Neural cell (in vitro differentiated cells): ENCODE data around the gene IFIT2.

Experiments used
- SMC3 ChIP-seq: fragments of 450-650 bp; conservative IDR thresholded peaks from 2 replicates; pipeline ENCODE4 v1.6.1; 2014; ENCODE audit warnings: antibody characterized with exemption, mild to moderate bottlenecking, moderate library complexity; ENCODE audit not compliant: poor library complexity
- TF ChIP-seq, protein P1 (sequence below): fragments of 450-650 bp; IDR thresholded peaks from 2 replicates; pipeline ENCODE4 v1.5.1; 2014; ENCODE audit warnings: antibody characterized with exemption, mild to moderate bottlenecking, moderate library complexity; ENCODE audit not compliant: poor library complexity, severe bottlenecking

DNA sequence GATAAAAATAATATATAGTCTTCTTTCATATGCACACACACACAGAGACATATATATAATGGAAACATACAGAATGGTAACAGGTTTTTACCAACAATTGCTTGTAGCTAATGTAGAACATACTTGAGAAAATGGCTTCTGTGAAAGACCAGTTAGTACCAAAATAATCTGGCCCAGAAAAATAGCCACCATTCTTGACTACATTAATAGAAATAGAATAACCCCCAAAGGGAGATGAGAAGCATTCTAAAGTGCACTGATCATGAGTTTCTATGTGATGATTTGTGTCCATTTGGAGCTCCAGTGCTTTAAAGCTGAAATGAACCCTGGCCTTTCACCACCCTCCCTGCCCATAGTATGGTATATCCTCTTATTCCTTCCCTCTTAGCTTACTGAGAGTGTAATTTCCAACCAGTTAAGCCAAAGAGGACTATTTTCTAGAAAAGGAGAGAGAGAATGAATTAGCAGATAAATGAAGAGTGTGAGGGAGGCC lies 22.9 kb upstream of the IFIT2 start:
- TF ChIP-seq, protein P1, sequence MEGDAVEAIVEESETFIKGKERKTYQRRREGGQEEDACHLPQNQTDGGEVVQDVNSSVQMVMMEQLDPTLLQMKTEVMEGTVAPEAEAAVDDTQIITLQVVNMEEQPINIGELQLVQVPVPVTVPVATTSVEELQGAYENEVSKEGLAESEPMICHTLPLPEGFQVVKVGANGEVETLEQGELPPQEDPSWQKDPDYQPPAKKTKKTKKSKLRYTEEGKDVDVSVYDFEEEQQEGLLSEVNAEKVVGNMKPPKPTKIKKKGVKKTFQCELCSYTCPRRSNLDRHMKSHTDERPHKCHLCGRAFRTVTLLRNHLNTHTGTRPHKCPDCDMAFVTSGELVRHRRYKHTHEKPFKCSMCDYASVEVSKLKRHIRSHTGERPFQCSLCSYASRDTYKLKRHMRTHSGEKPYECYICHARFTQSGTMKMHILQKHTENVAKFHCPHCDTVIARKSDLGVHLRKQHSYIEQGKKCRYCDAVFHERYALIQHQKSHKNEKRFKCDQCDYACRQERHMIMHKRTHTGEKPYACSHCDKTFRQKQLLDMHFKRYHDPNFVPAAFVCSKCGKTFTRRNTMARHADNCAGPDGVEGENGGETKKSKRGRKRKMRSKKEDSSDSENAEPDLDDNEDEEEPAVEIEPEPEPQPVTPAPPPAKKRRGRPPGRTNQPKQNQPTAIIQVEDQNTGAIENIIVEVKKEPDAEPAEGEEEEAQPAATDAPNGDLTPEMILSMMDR, result no peak
- no peak for TF ChIP-seq SMC3
